ENCODE measurements around the gene DDIT4. TPM values are rescaled to one million over a fixed set of nuclear protein-coding genes. Genes with fewer than 3 reads are reported as not detected.

The DDIT4 gene
- total and polyA plus RNA-seq, 9 of the 15 experiments (the other 6 are each of a cell fraction or from before 2014, with no cell fraction given), result 8.2 to 675 (median 159) TPM

- no peak for TF ChIP-seq ZNF282 (CRISPR knock-in tag; IDR thresholded peaks at IDR 0.05)
- TF ChIP-seq CBX3 (IDR thresholded peaks at IDR 0.05; ENCODE audit: borderline replicate concordance in 1 of 2, low read length in 2 of 2), result no peak
- TF ChIP-seq ZBTB33 (CRISPR knock-in tag; IDR thresholded peaks at IDR 0.05), result no peak
- TF ChIP-seq ATF1 (CRISPR knock-in tag; IDR thresholded peaks at IDR 0.05), result no peak
- no peak for TF ChIP-seq ATF1 (tag; IDR thresholded peaks at IDR 0.05)
- no peak for TF ChIP-seq E2F8 (IDR thresholded peaks at IDR 0.05; ENCODE audit: low read depth, partially characterized antibody)
- TF ChIP-seq EP300 (IDR thresholded peaks at IDR 0.05; ENCODE audit: low read length), result no peak
- TF ChIP-seq HMGXB4 (CRISPR knock-in tag; IDR thresholded peaks at IDR 0.05), result no peak
- no peak for TF ChIP-seq MCM3 (IDR thresholded peaks at IDR 0.05)
- TF ChIP-seq CTCFL (IDR thresholded peaks at IDR 0.05; ENCODE audit: borderline replicate concordance, insufficient read depth, low read depth, low read length, poor library complexity, severe bottlenecking), result no peak
- no peak for TF ChIP-seq ZNF77 (CRISPR knock-in tag; IDR thresholded peaks at IDR 0.05)
- no peak for TF ChIP-seq ELF1 (tag; IDR thresholded peaks at IDR 0.05)
- no peak for TF ChIP-seq PML (IDR thresholded peaks at IDR 0.05; ENCODE audit: low read length)
- TF ChIP-seq ZNF785 (CRISPR knock-in tag; IDR thresholded peaks at IDR 0.05), result peak; percentile 42; the same call in 1 of the 2 replicates
- no peak for TF ChIP-seq RFX1 (IDR thresholded peaks at IDR 0.05)
- TF ChIP-seq TBL1XR1 (IDR thresholded peaks at IDR 0.05; ENCODE audit: low read length in 2 of 2), result no peak
- peak; percentile 41 for TF ChIP-seq ZBTB17 (CRISPR knock-in tag; IDR thresholded peaks at IDR 0.05)
- TF ChIP-seq HDAC2 (IDR thresholded peaks at IDR 0.05), result 0 out of 2 replicates have a peak, but pooled peaks have one; percentile 39
- TF ChIP-seq KAT8 (IDR thresholded peaks at IDR 0.05; ENCODE audit: low read depth), result no peak
- TF ChIP-seq RFX5 (IDR thresholded peaks at IDR 0.05; ENCODE audit: low read depth, low read length), result no peak
- TF ChIP-seq ETV5 (CRISPR knock-in tag; IDR thresholded peaks at IDR 0.05; ENCODE audit: low read depth), result no peak
Observed at GRCh38 chr10:72309290-72310240, 35.8 kb downstream of the DDIT4 start (continued).
